Measurements from ENCODE around the gene DLG2.

- TF ChIP-seq TAF1 (IDR thresholded peaks at IDR 0.05; ENCODE audit: low read depth, low read length), result no peak
- no peak for TF ChIP-seq POLR2AphosphoS5 (IDR thresholded peaks at IDR 0.05; ENCODE audit: low read depth, low read length)
These were observed 790.8 kb downstream of the DLG2 start for GRCh38 chr11:84836371-84836770.

All from GM12891 (cell line).